Calu3 (cell line): ENCODE data around the gene CDK13. TPM values are rescaled to one million over a fixed set of nuclear protein-coding genes. Genes with fewer than 3 reads are reported as not detected.
A peak's percentile ranks its signal among the peaks of the same experiment; 100 is the strongest.
"Not testable (repeated sequence)": the region's sequence is repeated elsewhere in the genome, so short reads cannot be mapped to it uniquely, and the experiment has no call there.

Experiments
- BruUV-seq: library from RNA; stranded (reverse); fragments of 400-500 nt; replicated peaks from 2 replicates; lab custom pipeline; 2021; lab: Mats Ljungman, UMichigan
- CTCF ChIA-PET: fragments of 300-600 bp; sonication (Branson Sonifier 250); formaldehyde crosslinking; loops from one replicate; lab custom pipeline; 2022; ENCODE audit warnings: antibody characterized with exemption; lab: Charles Lee
- DNase-seq: peaks from one replicate; pipeline ENCODE4 v3.0.0; 2022
- H3K27ac Mint-ChIP-seq: one replicate; pipeline ENCODE4 v1.8.0; 2022; ENCODE audit warnings: mixed read lengths; ENCODE audit not compliant: unreplicated experiment
- H3K27me3 Mint-ChIP-seq: one replicate; pipeline ENCODE4 v1.8.0; 2022; ENCODE audit warnings: mixed read lengths; ENCODE audit not compliant: unreplicated experiment
- H3K36me3 Mint-ChIP-seq: one replicate; pipeline ENCODE4 v1.8.0; 2022; ENCODE audit warnings: mild to moderate bottlenecking, moderate library complexity, mixed read lengths; ENCODE audit not compliant: insufficient read depth, unreplicated experiment
- H3K4me1 Mint-ChIP-seq: one replicate; pipeline ENCODE4 v1.8.0; 2022; ENCODE audit warnings: mild to moderate bottlenecking, low read depth, mixed read lengths; ENCODE audit not compliant: unreplicated experiment
- H3K4me3 Mint-ChIP-seq: one replicate; pipeline ENCODE4 v1.8.0; 2022; ENCODE audit warnings: mild to moderate bottlenecking, low read depth, moderate library complexity, mixed read lengths; ENCODE audit not compliant: unreplicated experiment
- H3K9me3 Mint-ChIP-seq: one replicate; pipeline ENCODE4 v1.8.0; 2022; ENCODE audit warnings: low read depth, mixed read lengths; ENCODE audit not compliant: unreplicated experiment
- intact Hi-C: fragments of 100-400 bp; cut with micrococcal nuclease; formaldehyde crosslinking; loops from one replicate; pipeline ENCODE4 v1.10.0; 2022; ENCODE audit not compliant: unreplicated experiment
- total RNA-seq: library from RNA; stranded (reverse); gene quantifications from 2 replicates; pipeline ENCODE4 v1.2.3, GENCODE V29; 2022
- TF ChIP-seq, protein P1 (sequence below): fragments of 200-600 bp; IDR thresholded peaks from one replicate; pipeline ENCODE4 v1.8.0; 2022; ENCODE audit warnings: antibody characterized with exemption; ENCODE audit not compliant: unreplicated experiment

The CDK13 gene
- total RNA-seq, 1 experiment from 2014 or later = 86.7 TPM

DNA sequence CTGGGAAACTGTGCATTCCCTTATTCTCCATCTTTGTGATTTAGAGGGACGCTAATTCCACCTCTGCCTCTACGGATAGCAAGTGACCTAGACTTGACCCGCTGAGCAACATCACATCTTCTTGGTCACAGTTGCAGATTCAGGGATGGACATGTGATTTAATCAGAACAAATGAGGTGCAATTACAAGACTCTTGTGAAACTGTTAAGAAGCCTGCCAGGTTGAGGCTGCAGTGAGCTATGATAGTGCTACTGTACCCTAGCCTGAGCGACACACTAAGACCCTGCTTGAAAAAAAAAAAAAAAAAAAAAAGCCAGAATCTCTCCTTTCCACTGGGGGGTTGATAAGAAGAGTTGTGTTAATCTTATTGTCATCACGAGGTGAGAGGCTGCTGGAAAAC, 170.0 kb downstream of the CDK13 start:
- no peaks in the 10 kb centered on the region for H3K27me3 Mint-ChIP-seq
- TF ChIP-seq, protein P1, sequence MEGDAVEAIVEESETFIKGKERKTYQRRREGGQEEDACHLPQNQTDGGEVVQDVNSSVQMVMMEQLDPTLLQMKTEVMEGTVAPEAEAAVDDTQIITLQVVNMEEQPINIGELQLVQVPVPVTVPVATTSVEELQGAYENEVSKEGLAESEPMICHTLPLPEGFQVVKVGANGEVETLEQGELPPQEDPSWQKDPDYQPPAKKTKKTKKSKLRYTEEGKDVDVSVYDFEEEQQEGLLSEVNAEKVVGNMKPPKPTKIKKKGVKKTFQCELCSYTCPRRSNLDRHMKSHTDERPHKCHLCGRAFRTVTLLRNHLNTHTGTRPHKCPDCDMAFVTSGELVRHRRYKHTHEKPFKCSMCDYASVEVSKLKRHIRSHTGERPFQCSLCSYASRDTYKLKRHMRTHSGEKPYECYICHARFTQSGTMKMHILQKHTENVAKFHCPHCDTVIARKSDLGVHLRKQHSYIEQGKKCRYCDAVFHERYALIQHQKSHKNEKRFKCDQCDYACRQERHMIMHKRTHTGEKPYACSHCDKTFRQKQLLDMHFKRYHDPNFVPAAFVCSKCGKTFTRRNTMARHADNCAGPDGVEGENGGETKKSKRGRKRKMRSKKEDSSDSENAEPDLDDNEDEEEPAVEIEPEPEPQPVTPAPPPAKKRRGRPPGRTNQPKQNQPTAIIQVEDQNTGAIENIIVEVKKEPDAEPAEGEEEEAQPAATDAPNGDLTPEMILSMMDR = no peak
- CTCF ChIA-PET = interaction anchor here (0.6 kb wide), 1 partner anchor 112 kb away, joined by 8 read pairs; no protein-coding TSS in a partner anchor
- H3K9me3 Mint-ChIP-seq = no peaks in the 10 kb centered on the region
- H3K36me3 Mint-ChIP-seq = peaks cover 25% of the 10 kb centered on the region
- no peak for DNase-seq
- no peak overlapping the region for H3K27ac Mint-ChIP-seq
- H3K4me1 Mint-ChIP-seq = peaks cover 48% of the 10 kb centered on the region
- intact Hi-C loops = no loop called here
- no peak overlapping the region for H3K4me3 Mint-ChIP-seq
- BruUV-seq = no TSS peak

DNA sequence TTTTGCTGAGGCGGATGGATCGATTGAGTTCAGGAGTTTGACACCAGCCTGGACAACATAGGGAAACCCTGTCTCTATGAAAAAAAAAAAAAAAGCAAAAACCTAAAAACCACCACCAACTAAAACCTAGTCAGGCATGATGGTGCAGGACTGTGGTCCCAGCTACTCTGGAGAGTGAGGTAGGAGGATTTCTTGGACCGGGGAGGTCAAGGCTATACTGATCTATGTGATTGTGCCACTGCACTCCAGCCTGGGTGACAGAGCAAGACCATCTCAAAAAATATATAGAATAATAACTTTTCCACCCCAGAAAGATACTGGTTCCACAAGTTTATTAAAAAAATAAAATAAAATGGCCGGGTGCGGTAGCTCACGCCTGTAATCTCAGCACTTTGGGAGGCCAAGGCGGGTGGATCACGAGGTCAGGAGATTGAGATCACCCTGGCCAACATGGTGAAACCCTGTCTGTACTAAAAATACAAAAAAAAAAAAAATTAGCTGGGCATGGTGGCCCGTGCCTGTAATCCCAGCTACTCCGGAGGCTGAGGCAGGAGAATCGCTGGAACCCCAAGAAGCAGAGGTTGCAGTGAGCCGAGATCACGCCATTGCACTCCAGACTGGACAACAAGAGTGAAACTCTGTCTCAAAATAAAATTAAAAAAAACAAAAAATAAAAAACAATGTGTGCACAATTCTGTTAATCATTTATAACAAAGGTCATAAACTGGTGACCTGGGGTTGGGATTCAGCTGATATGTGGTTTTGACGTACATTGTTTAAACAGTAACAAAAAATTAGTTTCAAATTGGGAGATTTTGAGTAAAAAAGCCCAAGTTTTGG, 172.3 kb downstream of the CDK13 start:
- DNase-seq, H3K4me3 Mint-ChIP-seq, H3K27me3 Mint-ChIP-seq, H3K27ac Mint-ChIP-seq, H3K9me3 Mint-ChIP-seq, BruUV-seq, intact Hi-C loops: not testable (repeated sequence)
- Mint-ChIP-seq H3K36me3 (peaks cover 19% of the 10 kb centered on the region), H3K4me1 (peaks cover 30% of the 10 kb centered on the region)
- CTCF ChIA-PET = interaction anchor here (0.7 kb wide), 1 partner anchor 13 kb away, joined by 3 read pairs; no protein-coding TSS in a partner anchor

DNA sequence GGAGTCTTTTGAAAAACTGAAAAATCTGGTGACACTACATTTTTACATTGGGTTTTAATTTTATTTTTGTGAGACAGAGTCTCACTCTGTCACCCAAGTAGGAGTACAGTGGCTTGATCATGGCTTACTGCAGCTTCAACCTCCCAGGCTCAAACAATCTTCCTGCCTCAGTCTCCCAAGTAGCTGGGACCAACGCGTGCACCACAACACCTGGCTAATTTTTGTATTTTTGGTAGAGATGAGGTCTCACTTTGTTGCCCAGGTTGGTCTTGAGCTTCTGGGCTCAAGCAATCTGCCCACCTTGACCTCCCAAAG, 172.8 kb downstream of the CDK13 start:
- no peak for DNase-seq
- Mint-ChIP-seq H3K4me3 (no peak overlapping the region), H3K27ac (no peak overlapping the region), H3K4me1 (peaks cover 25% of the 10 kb centered on the region), H3K27me3 (no peaks in the 10 kb centered on the region), H3K9me3 (no peaks in the 10 kb centered on the region), H3K36me3 (peaks cover 19% of the 10 kb centered on the region)
- BruUV-seq = no TSS peak
- CTCF ChIA-PET = no interaction called here
- TF ChIP-seq, protein P1 = no peak
- intact Hi-C loops = no loop called here

DNA sequence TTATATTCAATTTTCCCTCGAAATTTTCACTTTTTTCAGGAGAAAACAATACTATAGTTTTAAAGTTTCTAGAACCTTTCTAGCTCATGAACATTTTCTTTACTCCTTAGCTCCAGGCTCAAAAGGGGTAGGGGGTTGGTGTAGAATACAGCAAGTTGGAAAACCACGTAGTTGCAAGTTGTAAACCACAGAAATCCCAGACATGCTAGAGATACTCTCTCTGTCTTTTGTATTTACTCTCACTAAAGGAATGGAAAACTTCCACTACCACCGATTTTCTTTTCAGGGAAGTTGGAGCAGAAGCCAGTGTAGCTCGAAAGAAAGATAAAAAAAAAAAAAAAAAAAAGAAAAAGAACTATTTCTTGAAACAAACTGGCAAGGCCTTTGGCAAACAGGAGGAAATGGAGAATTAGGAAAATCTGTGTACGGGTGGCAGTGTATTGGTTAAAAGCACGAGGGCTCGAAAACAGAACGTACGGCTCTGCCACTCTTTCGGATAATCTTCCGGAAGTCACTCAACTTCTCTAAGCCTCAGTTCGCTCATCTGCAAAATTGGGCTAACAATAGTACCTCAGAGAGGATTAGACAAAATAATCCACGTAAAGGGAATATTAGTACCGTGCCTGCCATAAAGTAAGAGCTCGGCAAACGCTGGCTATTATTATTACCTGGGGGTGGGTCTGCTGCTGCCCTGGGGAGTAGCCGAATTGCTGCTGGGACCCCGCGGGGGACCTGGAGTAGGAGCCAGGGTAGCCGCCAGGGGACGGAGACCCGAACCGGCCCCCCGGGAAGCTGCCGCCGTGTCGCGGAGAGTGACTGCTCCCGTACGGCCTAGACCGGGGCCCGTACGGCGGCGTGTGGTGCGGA, 183.7 kb downstream of the CDK13 start:
- no peaks in the 10 kb centered on the region for H3K9me3 Mint-ChIP-seq
- intact Hi-C loops = loop anchor here (10.0 kb wide), 1 partner anchor 239 kb away; no protein-coding TSS in a partner anchor
- H3K36me3 Mint-ChIP-seq = peaks cover 41% of the 10 kb centered on the region

More for the DNA sequence above, 183.7 kb downstream of the CDK13 start:
- CTCF ChIA-PET = interaction anchor here (0.6 to 2.0 kb wide), 5 partner anchors 13 to 237 kb away, joined by 3 to 4 read pairs (median 3); no protein-coding TSS in a partner anchor
- TF ChIP-seq, protein P1 = no peak
- DNase-seq = no peak
- TSS peak; percentile 69 for BruUV-seq
- Mint-ChIP-seq H3K4me1 (peaks cover 24% of the 10 kb centered on the region), H3K27me3 (no peaks in the 10 kb centered on the region), H3K27ac (peak overlapping the region; percentile 95), H3K4me3 (peak overlapping the region; percentile 96)
